Mesendoderm (in vitro differentiated cells): ENCODE measurements around the gene PLPPR1.

ENCODE experiments used
- DNase-seq: peaks from one replicate; pipeline ENCODE4 v3.0.0; 2013
- H2AK5ac ChIP-seq: 2 replicates; pipeline ENCODE4 v1.6.1; 2013; ENCODE audit warnings: low read length, inconsistent platforms
- H2BK120ac ChIP-seq: 2 replicates; pipeline ENCODE4 v1.6.1; 2013; ENCODE audit warnings: low read depth, mild to moderate bottlenecking, low read length, moderate library complexity, mixed read lengths
- H2BK15ac ChIP-seq: replicated peaks from 2 replicates; pipeline ENCODE4 v1.6.1; 2013; ENCODE audit warnings: low read depth, mild to moderate bottlenecking, moderate library complexity
- H2BK5ac ChIP-seq: 2 replicates; pipeline ENCODE4 v1.6.1; 2013; ENCODE audit warnings: low read length, inconsistent platforms
- H3K18ac ChIP-seq: 2 replicates; pipeline ENCODE4 v1.6.1; 2013; ENCODE audit warnings: mild to moderate bottlenecking, low read length, mixed read lengths
- H3K23ac ChIP-seq: one replicate; pipeline ENCODE4 v1.6.1; 2013; ENCODE audit warnings: low read length
- H3K27ac ChIP-seq: 2 replicates; pipeline ENCODE4 v1.5.1; 2013; ENCODE audit warnings: low read depth, mild to moderate bottlenecking, inconsistent platforms, low read length, moderate library complexity
- H3K27me3 ChIP-seq: 2 replicates; pipeline ENCODE4 v1.6.1; 2013; ENCODE audit warnings: low read length, control low read depth, mild to moderate bottlenecking, inconsistent platforms; ENCODE audit not compliant: insufficient read depth, poor library complexity
- H3K36me3 ChIP-seq: 2 replicates; pipeline ENCODE4 v1.6.1; 2013; ENCODE audit warnings: low read length, inconsistent platforms; ENCODE audit not compliant: control insufficient read depth, insufficient read depth
- H3K4ac ChIP-seq: one replicate; pipeline ENCODE4 v1.6.1; 2013; ENCODE audit warnings: low read depth, mild to moderate bottlenecking, low read length, moderate library complexity
- H3K4me1 ChIP-seq: 2 replicates; pipeline ENCODE4 v1.6.1; 2013; ENCODE audit warnings: low read depth, low read length, inconsistent platforms; ENCODE audit not compliant: control insufficient read depth
- H3K4me2 ChIP-seq: 2 replicates; pipeline ENCODE4 v1.6.1; 2013; ENCODE audit warnings: low read length
- H3K4me3 ChIP-seq: 2 replicates; pipeline ENCODE4 v1.5.1; 2013; ENCODE audit warnings: mild to moderate bottlenecking, low read length
- H3K56ac ChIP-seq: one replicate; pipeline ENCODE4 v1.6.1; 2013; ENCODE audit warnings: low read length
- H3K79me1 ChIP-seq: 2 replicates; pipeline ENCODE4 v1.6.1; 2013; ENCODE audit warnings: low read length, inconsistent platforms
- H3K79me2 ChIP-seq: 2 replicates; pipeline ENCODE4 v1.6.1; 2013; ENCODE audit warnings: mild to moderate bottlenecking, low read length; ENCODE audit not compliant: control insufficient read depth, insufficient read depth
- H3K9ac ChIP-seq: 2 replicates; pipeline ENCODE4 v1.6.1; 2013; ENCODE audit warnings: low read length, inconsistent platforms
- H4K5ac ChIP-seq: one replicate; pipeline ENCODE4 v1.6.1; 2013; ENCODE audit warnings: low read length
- H4K8ac ChIP-seq: one replicate; pipeline ENCODE4 v1.6.1; 2013; ENCODE audit warnings: low read depth, mild to moderate bottlenecking, control low read depth, low read length, moderate library complexity
- WGBS: extraction: QIAGEN DNeasy Blood & Tissue Kit; methylation state at CpG from one replicate; pipeline ENCODE4 v1.1.7; 2013; ENCODE audit warnings: low lambda C conversion rate, missing lambda C conversion rate; ENCODE audit not compliant: insufficient coverage; ENCODE audit errors: extremely low coverage; 5-methylcytosine and 5-hydroxymethylcytosine counted together

PLPPR1 gene

DNA sequence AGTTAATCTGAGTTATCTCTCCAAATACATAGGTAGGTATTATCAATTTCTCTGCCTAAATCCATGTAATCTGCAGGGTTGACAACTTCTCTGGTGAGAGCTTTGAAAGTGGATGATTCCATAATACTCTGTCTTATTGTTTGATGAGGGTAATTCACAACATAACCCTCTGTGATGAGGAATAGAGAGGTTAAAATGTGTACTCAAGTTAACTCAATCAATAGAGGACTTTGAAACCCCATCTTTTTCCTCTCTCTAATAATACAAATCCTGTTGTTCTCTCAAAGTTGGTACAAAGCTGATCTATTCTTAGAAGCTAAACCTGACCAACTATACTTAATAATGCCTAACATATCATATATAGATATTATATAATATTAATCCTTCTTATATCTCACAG lies 100.1 kb downstream of the PLPPR1 start:
- Histone ChIP-seq H2BK5ac (no peak overlapping the region), H3K4me2 (no peak overlapping the region), H3K79me1 (no peaks in the 10 kb centered on the region), H3K36me3 (no peaks in the 10 kb centered on the region), H3K4me1 (no peaks in the 10 kb centered on the region), H2AK5ac (no peak overlapping the region), H4K5ac (no peak overlapping the region), H3K9ac (no peak overlapping the region), H3K56ac (no peak overlapping the region), H3K27ac (no peak overlapping the region), H3K4ac (no peak overlapping the region), H2BK120ac (no peak overlapping the region), H2BK15ac (no peak overlapping the region), H3K23ac (no peak overlapping the region), H3K4me3 (no peak overlapping the region), H3K18ac (no peak overlapping the region), H4K8ac (no peak overlapping the region), H3K27me3 (peaks cover 2% of the 10 kb centered on the region), H3K79me2 (no peaks in the 10 kb centered on the region)
- no peak for DNase-seq

DNA sequence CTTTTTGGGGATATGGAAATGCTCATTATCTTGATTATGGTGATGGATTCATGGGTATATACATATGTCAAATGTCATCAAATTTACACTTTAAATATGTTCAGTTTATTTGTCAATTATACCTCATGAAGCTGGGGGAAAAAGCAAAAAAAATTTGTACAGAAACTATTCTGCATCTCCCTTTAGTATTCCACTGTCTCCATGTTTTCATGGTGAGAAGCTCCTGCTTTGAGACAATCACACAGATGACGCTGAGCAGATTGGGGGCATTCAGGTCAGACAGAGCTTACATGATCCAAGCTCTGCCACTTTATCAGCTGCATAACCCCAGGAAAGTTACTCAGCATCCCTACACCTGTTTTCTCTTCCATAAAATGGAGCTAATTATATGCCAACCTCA lies 101.5 kb downstream of the PLPPR1 start:
- no peak overlapping the region for H4K8ac ChIP-seq
- peaks cover 2% of the 10 kb centered on the region for H3K27me3 ChIP-seq
- H3K4me3 ChIP-seq: no peak overlapping the region
- H2AK5ac ChIP-seq: no peak overlapping the region
- H3K79me2 ChIP-seq: no peaks in the 10 kb centered on the region
- no peak overlapping the region for H2BK120ac ChIP-seq
- H3K23ac ChIP-seq: no peak overlapping the region
- no peak overlapping the region for H2BK15ac ChIP-seq
- H3K4me2 ChIP-seq: no peak overlapping the region
- H3K18ac ChIP-seq: no peak overlapping the region
- H3K4ac ChIP-seq: no peak overlapping the region
- no peaks in the 10 kb centered on the region for H3K79me1 ChIP-seq
- no peaks in the 10 kb centered on the region for H3K36me3 ChIP-seq
- H3K4me1 ChIP-seq: peaks cover 2% of the 10 kb centered on the region
- H3K9ac ChIP-seq: no peak overlapping the region
- DNase-seq: no peak
- no CpG with 5 or more reads among the region's 1 CpG for WGBS
- no peak overlapping the region for H2BK5ac ChIP-seq
- H3K27ac ChIP-seq: no peak overlapping the region
- H4K5ac ChIP-seq: no peak overlapping the region
- no peak overlapping the region for H3K56ac ChIP-seq

GRCh38 chr9:101131326-101131725 lies 102.8 kb downstream of the PLPPR1 start:
- peak; percentile 39 for DNase-seq
- Histone ChIP-seq H3K4ac (no peak overlapping the region), H4K8ac (no peak overlapping the region), H3K4me1 (peaks cover 5% of the 10 kb centered on the region), H3K27me3 (peaks cover 2% of the 10 kb centered on the region), H3K79me1 (no peaks in the 10 kb centered on the region), H3K9ac (no peak overlapping the region), H2BK5ac (no peak overlapping the region), H2BK120ac (no peak overlapping the region), H3K4me2 (no peak overlapping the region), H3K4me3 (no peak overlapping the region), H2AK5ac (no peak overlapping the region), H3K18ac (no peak overlapping the region), H3K36me3 (no peaks in the 10 kb centered on the region), H2BK15ac (no peak overlapping the region), H3K27ac (no peak overlapping the region), H3K79me2 (no peaks in the 10 kb centered on the region), H3K23ac (no peak overlapping the region), H3K56ac (no peak overlapping the region), H4K5ac (no peak overlapping the region)
- no CpG with 5 or more reads among the region's 5 CpGs for WGBS

GRCh38 chr9:101132801-101133200 lies 104.3 kb downstream of the PLPPR1 start:
- no peak overlapping the region for H4K5ac ChIP-seq
- no peak overlapping the region for H3K4me3 ChIP-seq
- H2AK5ac ChIP-seq: no peak overlapping the region
- H3K79me2 ChIP-seq: no peaks in the 10 kb centered on the region
- H3K23ac ChIP-seq: no peak overlapping the region
- no peak overlapping the region for H2BK120ac ChIP-seq
- H3K18ac ChIP-seq: no peak overlapping the region
- peaks cover 5% of the 10 kb centered on the region for H3K4me1 ChIP-seq
- no peaks in the 10 kb centered on the region for H3K79me1 ChIP-seq
- no peak for DNase-seq
- no peak overlapping the region for H3K9ac ChIP-seq
- no peak overlapping the region for H3K4me2 ChIP-seq
- H2BK5ac ChIP-seq: no peak overlapping the region
- no peak overlapping the region for H3K4ac ChIP-seq
- no peak overlapping the region for H4K8ac ChIP-seq
- H3K56ac ChIP-seq: no peak overlapping the region
- H3K36me3 ChIP-seq: no peaks in the 10 kb centered on the region
- no peaks in the 10 kb centered on the region for H3K27me3 ChIP-seq
- H3K27ac ChIP-seq: no peak overlapping the region
- H2BK15ac ChIP-seq: no peak overlapping the region

DNA sequence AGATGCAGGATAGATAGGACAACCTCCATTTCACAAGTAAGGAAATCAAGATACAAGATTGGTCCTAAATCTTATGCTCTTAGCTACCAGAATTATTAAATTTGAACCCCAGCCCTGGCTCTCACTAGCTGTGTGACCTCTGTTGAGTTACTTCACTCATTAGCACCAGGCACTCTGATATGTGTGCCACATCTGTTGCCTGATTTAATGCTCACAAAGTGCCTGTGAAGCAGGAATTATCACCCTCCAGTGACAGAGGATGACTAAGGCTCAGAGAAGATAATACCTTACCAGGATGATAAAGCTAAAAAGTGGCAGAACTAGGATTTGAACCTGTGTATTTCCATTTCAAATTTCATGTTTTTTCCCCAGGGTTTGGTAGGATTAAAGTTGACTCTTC lies 110.0 kb downstream of the PLPPR1 start:
- H2BK5ac ChIP-seq: no peak overlapping the region
- H3K36me3 ChIP-seq: no peaks in the 10 kb centered on the region
- no peak overlapping the region for H3K27ac ChIP-seq
- H3K9ac ChIP-seq: no peak overlapping the region
- H3K27me3 ChIP-seq: no peaks in the 10 kb centered on the region
- H3K23ac ChIP-seq: no peak overlapping the region
- H4K5ac ChIP-seq: no peak overlapping the region
- H3K4me3 ChIP-seq: no peak overlapping the region
- no peak overlapping the region for H2AK5ac ChIP-seq
- H3K4ac ChIP-seq: no peak overlapping the region
- H3K56ac ChIP-seq: no peak overlapping the region
- H2BK15ac ChIP-seq: no peak overlapping the region
- H2BK120ac ChIP-seq: no peak overlapping the region
- H3K4me2 ChIP-seq: no peak overlapping the region
- DNase-seq: peak; percentile 61
- peaks cover 7% of the 10 kb centered on the region for H3K4me1 ChIP-seq
- no peaks in the 10 kb centered on the region for H3K79me2 ChIP-seq
- no peak overlapping the region for H4K8ac ChIP-seq
- H3K18ac ChIP-seq: no peak overlapping the region
- H3K79me1 ChIP-seq: no peaks in the 10 kb centered on the region

GRCh38 chr9:101139082-101139481 lies 110.6 kb downstream of the PLPPR1 start:
- Histone ChIP-seq H3K4ac (no peak overlapping the region), H3K4me2 (no peak overlapping the region), H3K36me3 (no peaks in the 10 kb centered on the region), H4K8ac (no peak overlapping the region), H3K4me3 (no peak overlapping the region), H3K79me2 (no peaks in the 10 kb centered on the region), H3K18ac (peak overlapping the region; percentile 51), H3K4me1 (peaks cover 7% of the 10 kb centered on the region), H2BK15ac (no peak overlapping the region), H2BK120ac (no peak overlapping the region), H3K56ac (no peak overlapping the region), H2BK5ac (no peak overlapping the region), H2AK5ac (no peak overlapping the region), H3K27me3 (no peaks in the 10 kb centered on the region), H4K5ac (no peak overlapping the region), H3K27ac (no peak overlapping the region), H3K9ac (no peak overlapping the region), H3K23ac (no peak overlapping the region), H3K79me1 (no peaks in the 10 kb centered on the region)
- DNase-seq: no peak
- WGBS: no CpG with 5 or more reads among the region's 2 CpGs
